Transverse colon (tissue), 4 donors: ENCODE results near the gene COL23A1.

Source experiments
- POLR2AphosphoS5 ChIP-seq, 3 donors: sonication (generic); formaldehyde crosslinking; IDR thresholded peaks; one replicate each; pipeline ENCODE4 v1.6.1; 2016; ENCODE audit warnings: antibody characterized with exemption in 3 of 3
- TF ChIP-seq, protein P1 (sequence below), 5 experiments: fragments of 200-600 bp in 3 of 5; fragments of 450-650 bp in 2 of 5; sonication (generic) in 3 of 5; IDR thresholded peaks; 1 replicate in 2 of 5; 2 replicates in 3 of 5; pipeline ENCODE4 v1.5.1; 2016 to 2017; ENCODE audit warnings: antibody characterized with exemption in 5 of 5, inconsistent platforms in 3 of 5, mild to moderate bottlenecking in 2 of 5, moderate library complexity in 1 of 5

DNA sequence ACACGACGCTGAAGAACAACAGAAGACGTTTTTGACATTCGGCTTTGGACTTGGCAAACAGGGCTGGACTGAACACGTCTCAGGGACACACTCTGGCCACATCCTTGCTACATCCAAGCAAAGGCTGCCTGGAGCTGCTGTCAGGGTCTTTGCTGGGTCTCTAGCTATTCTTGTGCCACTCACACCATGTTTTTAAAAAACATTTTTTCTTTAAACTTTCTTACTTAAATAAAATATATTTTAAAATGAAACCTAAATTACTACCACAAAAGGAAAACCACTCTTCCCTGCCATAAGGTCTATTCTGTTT lies 229.3 kb downstream of the COL23A1 start:
- TF ChIP-seq, protein P1, sequence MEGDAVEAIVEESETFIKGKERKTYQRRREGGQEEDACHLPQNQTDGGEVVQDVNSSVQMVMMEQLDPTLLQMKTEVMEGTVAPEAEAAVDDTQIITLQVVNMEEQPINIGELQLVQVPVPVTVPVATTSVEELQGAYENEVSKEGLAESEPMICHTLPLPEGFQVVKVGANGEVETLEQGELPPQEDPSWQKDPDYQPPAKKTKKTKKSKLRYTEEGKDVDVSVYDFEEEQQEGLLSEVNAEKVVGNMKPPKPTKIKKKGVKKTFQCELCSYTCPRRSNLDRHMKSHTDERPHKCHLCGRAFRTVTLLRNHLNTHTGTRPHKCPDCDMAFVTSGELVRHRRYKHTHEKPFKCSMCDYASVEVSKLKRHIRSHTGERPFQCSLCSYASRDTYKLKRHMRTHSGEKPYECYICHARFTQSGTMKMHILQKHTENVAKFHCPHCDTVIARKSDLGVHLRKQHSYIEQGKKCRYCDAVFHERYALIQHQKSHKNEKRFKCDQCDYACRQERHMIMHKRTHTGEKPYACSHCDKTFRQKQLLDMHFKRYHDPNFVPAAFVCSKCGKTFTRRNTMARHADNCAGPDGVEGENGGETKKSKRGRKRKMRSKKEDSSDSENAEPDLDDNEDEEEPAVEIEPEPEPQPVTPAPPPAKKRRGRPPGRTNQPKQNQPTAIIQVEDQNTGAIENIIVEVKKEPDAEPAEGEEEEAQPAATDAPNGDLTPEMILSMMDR (IDR thresholded peaks at IDR 0.05), result no peak
- TF ChIP-seq POLR2AphosphoS5 (IDR thresholded peaks at IDR 0.05), result no peak
